ENCODE results near the gene OASL.

OASL gene

DNA sequence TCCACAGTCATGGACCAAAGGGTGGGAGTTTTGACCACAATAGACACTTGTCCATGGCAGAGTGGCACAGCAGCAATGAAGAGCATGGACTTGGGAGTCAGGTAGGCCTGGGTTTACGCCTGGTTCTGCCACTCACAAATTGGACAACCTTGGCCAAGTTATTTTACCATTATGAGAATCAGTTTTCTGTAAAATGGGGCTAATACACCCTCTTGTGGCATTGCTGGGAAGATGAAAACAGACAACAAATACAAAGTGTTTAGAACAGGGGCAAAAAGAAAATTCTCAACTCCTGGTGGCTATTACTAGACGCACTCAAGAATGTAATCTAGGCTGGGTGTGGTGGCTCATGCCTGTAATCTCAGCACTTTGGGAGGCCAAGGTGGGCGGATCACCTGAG, 25.3 kb downstream of the OASL start:
- no peak overlapping the region for H3K4me3 ChIP-seq (replicated peaks; ENCODE audit: insufficient read depth, low read length)
- no peaks in the 10 kb centered on the region for H3K27me3 ChIP-seq (ENCODE audit: insufficient read depth, poor library complexity, severe bottlenecking)
- TF ChIP-seq POLR2AphosphoS5 (IDR thresholded peaks at IDR 0.05; ENCODE audit: low read depth) (no peak), REST (IDR thresholded peaks at IDR 0.05; ENCODE audit: insufficient replicate concordance, low read depth) (no peak), GABPA (IDR thresholded peaks at IDR 0.05; ENCODE audit: low read depth) (no peak), SPI1 (IDR thresholded peaks at IDR 0.05; ENCODE audit: borderline replicate concordance, low read depth) (no peak)
- TF ChIP-seq, protein P1, sequence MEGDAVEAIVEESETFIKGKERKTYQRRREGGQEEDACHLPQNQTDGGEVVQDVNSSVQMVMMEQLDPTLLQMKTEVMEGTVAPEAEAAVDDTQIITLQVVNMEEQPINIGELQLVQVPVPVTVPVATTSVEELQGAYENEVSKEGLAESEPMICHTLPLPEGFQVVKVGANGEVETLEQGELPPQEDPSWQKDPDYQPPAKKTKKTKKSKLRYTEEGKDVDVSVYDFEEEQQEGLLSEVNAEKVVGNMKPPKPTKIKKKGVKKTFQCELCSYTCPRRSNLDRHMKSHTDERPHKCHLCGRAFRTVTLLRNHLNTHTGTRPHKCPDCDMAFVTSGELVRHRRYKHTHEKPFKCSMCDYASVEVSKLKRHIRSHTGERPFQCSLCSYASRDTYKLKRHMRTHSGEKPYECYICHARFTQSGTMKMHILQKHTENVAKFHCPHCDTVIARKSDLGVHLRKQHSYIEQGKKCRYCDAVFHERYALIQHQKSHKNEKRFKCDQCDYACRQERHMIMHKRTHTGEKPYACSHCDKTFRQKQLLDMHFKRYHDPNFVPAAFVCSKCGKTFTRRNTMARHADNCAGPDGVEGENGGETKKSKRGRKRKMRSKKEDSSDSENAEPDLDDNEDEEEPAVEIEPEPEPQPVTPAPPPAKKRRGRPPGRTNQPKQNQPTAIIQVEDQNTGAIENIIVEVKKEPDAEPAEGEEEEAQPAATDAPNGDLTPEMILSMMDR (IDR thresholded peaks at IDR 0.05; ENCODE audit: insufficient read depth, low read length): no peak
- no peak for DNase-seq (ENCODE audit: low read depth in 1 of 2, low spot score in 1 of 2)
- H3K27ac ChIP-seq (replicated peaks): no peak overlapping the region

DNA sequence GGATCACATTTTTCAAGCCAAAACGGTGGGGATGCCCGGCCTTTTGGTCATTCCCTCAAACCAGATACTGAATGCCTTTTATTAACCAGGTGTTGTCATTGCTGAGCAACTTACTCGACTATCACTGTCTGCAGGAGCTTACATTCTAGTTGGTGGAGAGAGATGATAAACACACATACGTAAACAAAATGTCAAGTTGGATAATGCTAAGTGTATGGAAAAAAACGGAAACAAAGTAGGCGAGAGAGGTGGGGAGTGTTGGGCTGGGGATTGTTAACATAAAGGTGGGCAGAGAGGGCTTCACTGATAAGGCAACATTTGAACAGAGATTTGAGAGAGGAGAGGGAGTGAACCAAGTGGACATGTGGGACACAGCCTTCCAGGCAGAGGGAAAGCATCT, 27.2 kb downstream of the OASL start:
- Histone ChIP-seq H3K4me3 (replicated peaks; ENCODE audit: insufficient read depth, low read length) (no peak overlapping the region), H3K27me3 (ENCODE audit: insufficient read depth, poor library complexity, severe bottlenecking) (no peaks in the 10 kb centered on the region), H3K27ac (replicated peaks) (no peak overlapping the region)
- no peak for DNase-seq (ENCODE audit: low read depth in 1 of 2, low spot score in 1 of 2)
- TF ChIP-seq SPI1 (IDR thresholded peaks at IDR 0.05; ENCODE audit: borderline replicate concordance, low read depth): no peak

- Histone ChIP-seq H3K27ac (replicated peaks) (no peak overlapping the region), H3K4me3 (replicated peaks; ENCODE audit: insufficient read depth, low read length) (no peak overlapping the region), H3K27me3 (ENCODE audit: insufficient read depth, poor library complexity, severe bottlenecking) (no peaks in the 10 kb centered on the region)
- DNase-seq (ENCODE audit: low read depth in 1 of 2, low spot score in 1 of 2): no peak
- TF ChIP-seq GABPA (IDR thresholded peaks at IDR 0.05; ENCODE audit: low read depth) (no peak), POLR2AphosphoS5 (IDR thresholded peaks at IDR 0.05; ENCODE audit: low read depth) (no peak), SPI1 (IDR thresholded peaks at IDR 0.05; ENCODE audit: borderline replicate concordance, low read depth) (no peak), REST (IDR thresholded peaks at IDR 0.05; ENCODE audit: insufficient replicate concordance, low read depth) (no peak)
- TF ChIP-seq, protein P1 (IDR thresholded peaks at IDR 0.05; ENCODE audit: insufficient read depth, low read length): no peak
Observed at GRCh38 chr12:121010860-121011259, 28.2 kb downstream of the OASL start.

DNA sequence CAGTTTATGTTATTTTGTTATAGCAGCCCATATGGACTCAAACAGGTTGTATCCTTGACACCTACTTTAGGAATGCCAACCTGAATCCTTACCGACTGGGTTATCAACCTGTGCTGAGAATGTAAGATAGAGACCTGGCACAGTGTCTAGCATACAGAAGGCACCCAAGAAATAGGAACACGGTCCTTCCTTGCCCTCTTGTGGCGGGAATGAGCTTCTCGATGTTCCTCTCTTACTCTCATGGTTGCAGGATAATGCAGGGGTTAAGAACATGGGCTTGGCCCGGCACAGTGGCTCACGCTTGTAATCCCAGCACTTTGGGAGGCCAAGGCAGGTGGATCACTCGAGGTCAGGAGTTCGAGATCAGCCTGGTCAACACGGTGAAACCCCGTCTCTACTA, 29.3 kb downstream of the OASL start:
- peak in 1 of 2 experiments; percentile 34 for DNase-seq (ENCODE audit: low read depth in 1 of 2, low spot score in 1 of 2)
- no peak overlapping the region for H3K4me3 ChIP-seq (replicated peaks; ENCODE audit: insufficient read depth, low read length)
- TF ChIP-seq REST (IDR thresholded peaks at IDR 0.05; ENCODE audit: insufficient replicate concordance, low read depth) (no peak), SPI1 (IDR thresholded peaks at IDR 0.05; ENCODE audit: borderline replicate concordance, low read depth) (no peak), GABPA (IDR thresholded peaks at IDR 0.05; ENCODE audit: low read depth) (no peak)
- TF ChIP-seq, protein P1 (IDR thresholded peaks at IDR 0.05; ENCODE audit: insufficient read depth, low read length): peak; percentile 18

More for the DNA sequence above, 29.3 kb downstream of the OASL start:
- H3K27ac ChIP-seq (replicated peaks): no peak overlapping the region
- no peaks in the 10 kb centered on the region for H3K27me3 ChIP-seq (ENCODE audit: insufficient read depth, poor library complexity, severe bottlenecking)
